Measurements from ENCODE around the gene HIVEP3. TPM values are rescaled to one million over a fixed set of nuclear protein-coding genes. Genes with fewer than 3 reads are reported as not detected.

Gene HIVEP3
- total and polyA plus RNA-seq, 3 donors from 2014 or later, result 4.8 to 7.3 (median 7.2) TPM

DNA sequence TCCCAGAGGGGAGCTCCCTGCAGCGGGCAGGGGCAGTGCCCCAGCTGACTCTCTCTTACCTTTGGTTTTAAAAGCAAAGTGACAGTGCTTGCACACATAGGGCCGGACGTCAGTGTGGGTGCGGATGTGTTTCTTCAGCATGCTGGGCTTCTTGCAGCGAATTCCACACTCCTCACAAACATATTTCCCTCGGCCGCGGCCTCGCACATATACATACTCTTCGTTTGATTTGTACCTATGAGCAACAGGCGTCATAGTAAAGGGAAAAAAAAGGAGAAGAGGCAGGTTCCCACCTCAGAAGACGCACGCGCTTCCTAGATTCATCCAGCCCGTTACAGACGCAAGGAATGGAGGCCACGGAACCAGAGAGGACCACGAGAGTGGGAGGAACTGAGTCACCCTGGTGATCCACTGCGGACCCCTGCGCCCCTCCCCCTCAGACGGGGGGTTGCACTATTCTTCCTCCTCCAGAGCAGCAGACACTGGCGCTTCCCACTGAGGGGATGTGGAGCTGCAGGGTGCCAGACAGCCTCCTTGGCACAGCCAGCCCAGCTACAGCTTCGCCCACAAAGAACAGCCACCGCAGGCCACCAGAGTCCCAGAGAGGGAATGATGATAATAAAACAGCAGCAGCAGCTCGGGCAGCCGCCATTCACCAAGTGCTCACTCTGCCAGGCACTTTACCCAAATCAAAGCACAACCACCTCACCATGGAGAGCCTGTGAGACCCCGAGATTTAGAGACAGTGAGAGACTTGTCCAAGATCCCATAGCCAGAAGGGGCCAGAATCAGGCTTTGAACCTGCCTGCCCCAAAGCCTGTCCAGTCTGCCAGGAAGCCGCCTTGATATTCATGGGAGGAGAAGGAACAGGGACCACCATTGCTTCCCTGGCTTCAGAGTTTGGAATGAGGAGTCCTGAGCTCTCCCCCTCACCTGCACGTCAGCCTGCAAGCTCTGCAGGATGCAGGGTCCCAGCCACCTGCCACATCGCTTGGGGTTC, 393.7 kb downstream of the HIVEP3 start:
- DNase-seq, result no peak
- no peak overlapping the region for H3K27ac ChIP-seq
- TF ChIP-seq, protein P1, sequence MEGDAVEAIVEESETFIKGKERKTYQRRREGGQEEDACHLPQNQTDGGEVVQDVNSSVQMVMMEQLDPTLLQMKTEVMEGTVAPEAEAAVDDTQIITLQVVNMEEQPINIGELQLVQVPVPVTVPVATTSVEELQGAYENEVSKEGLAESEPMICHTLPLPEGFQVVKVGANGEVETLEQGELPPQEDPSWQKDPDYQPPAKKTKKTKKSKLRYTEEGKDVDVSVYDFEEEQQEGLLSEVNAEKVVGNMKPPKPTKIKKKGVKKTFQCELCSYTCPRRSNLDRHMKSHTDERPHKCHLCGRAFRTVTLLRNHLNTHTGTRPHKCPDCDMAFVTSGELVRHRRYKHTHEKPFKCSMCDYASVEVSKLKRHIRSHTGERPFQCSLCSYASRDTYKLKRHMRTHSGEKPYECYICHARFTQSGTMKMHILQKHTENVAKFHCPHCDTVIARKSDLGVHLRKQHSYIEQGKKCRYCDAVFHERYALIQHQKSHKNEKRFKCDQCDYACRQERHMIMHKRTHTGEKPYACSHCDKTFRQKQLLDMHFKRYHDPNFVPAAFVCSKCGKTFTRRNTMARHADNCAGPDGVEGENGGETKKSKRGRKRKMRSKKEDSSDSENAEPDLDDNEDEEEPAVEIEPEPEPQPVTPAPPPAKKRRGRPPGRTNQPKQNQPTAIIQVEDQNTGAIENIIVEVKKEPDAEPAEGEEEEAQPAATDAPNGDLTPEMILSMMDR (IDR thresholded peaks at IDR 0.05), result no peak
- TF ChIP-seq POLR2A (IDR thresholded peaks at IDR 0.05), result no peak
- H3K27me3 ChIP-seq, result no peaks in the 10 kb centered on the region
- H3K4me1 ChIP-seq, result no peaks in the 10 kb centered on the region
- intact Hi-C loops (cut with DNase I; ENCODE audit: low total_unique reads), result no loop called here
- no peaks in the 10 kb centered on the region for H3K9me3 ChIP-seq
- H3K36me3 ChIP-seq (ENCODE audit: low read depth, missing control alignments), result no peaks in the 10 kb centered on the region
- no peak overlapping the region for H3K4me3 ChIP-seq
- 87 to 88% methylated on average over 26 to 30 of the region's 30 CpGs for WGBS, 2 donors

DNA sequence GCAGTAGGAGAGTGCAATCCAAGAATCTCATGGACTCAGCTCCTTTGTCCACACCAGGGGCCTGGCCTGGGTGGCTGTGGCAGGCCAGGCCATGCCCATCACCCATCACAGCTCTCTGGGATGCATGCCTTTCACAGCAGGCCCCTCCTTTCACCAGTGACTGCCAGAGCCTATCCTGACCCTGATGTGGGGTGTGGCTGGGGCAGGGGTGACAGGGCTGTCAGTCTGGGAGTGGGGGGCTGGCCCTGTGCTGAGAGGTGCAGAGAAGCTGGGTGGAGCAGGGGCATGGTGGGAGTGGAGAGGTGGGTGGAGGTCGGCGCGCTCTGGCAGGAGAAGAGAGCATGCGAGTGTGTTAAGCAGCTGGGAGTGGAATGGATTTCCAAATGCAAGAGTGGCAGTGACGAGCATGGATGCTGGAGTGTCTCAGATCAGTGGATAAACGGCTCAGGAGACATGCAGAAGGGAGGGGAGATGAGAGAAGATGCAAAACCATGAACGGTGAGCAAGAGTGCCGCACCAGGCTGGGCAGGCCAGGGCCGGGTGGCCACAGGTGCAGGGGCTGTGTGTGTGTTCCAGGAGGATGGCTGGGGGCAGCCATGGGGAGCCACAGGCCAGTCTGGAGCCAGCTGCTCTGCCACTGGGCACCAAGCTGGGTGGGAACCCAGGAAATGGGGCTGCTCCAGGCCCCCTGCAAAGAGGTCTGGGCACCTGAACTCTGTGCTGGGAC, 394.6 kb downstream of the HIVEP3 start:
- intact Hi-C loops (cut with DNase I; ENCODE audit: low total_unique reads), result no loop called here
- TF ChIP-seq, protein P1 (IDR thresholded peaks at IDR 0.05), result no peak
- no peak for TF ChIP-seq POLR2A (IDR thresholded peaks at IDR 0.05)
- H3K36me3 ChIP-seq (ENCODE audit: low read depth, missing control alignments), result no peaks in the 10 kb centered on the region
- H3K4me3 ChIP-seq, result no peak overlapping the region
- no peak overlapping the region for H3K27ac ChIP-seq
- DNase-seq, result no peak
- H3K27me3 ChIP-seq, result no peaks in the 10 kb centered on the region
- WGBS, 2 donors, result 91 to 93% methylated on average over 9 of the region's 9 CpGs
- no peaks in the 10 kb centered on the region for H3K9me3 ChIP-seq
- no peaks in the 10 kb centered on the region for H3K4me1 ChIP-seq

DNA sequence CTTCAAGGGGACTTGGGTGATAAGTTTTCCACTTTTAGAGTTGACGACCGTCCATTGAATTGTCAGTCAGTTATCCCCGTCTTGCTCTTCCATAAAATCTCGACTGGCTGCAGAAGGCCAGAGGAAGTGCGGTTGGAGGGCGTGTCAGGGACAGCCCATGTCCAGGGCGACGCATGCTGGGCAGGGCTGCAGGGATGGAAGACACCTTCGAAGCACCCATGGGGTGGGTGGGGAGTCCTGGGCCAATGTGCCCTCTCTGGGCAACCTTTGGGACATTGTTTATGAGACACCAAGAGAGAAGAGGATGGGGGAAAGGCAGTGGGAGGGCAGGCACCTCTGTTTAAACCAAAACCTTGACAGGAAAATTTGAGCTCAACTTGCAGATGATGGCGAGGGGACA, 395.7 kb downstream of the HIVEP3 start:
- intact Hi-C loops (cut with DNase I; ENCODE audit: low total_unique reads), result no loop called here
- DNase-seq, result no peak
- TF ChIP-seq, protein P1 (IDR thresholded peaks at IDR 0.05), result no peak
- TF ChIP-seq POLR2A (IDR thresholded peaks at IDR 0.05), result no peak
- no peak overlapping the region for H3K4me3 ChIP-seq
- 85 to 86% methylated on average over 10 of the region's 10 CpGs for WGBS, 2 donors
- no peaks in the 10 kb centered on the region for H3K27me3 ChIP-seq
- H3K27ac ChIP-seq, result no peak overlapping the region
- no peaks in the 10 kb centered on the region for H3K4me1 ChIP-seq
- no peaks in the 10 kb centered on the region for H3K36me3 ChIP-seq (ENCODE audit: low read depth, missing control alignments)
- no peaks in the 10 kb centered on the region for H3K9me3 ChIP-seq

DNA sequence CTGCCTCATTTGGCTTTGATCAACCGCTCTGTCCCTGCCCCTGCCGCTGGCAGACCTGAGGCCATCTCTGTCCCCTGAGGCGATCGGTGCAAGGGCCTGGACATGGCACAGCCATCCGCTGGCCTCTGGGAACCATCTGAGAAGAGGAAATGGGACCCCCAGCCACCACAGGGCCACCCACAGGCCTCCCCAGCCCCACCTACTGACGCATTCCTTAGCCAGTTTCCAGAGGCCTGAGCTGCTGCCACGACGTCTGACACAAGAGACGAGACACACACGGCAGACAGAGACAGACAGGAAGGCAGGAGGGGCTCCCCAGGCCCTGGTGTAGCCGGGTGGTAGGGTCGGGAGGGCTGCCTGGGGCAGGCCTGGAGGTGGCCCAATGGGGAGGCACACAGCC, 397.0 kb downstream of the HIVEP3 start:
- 85 to 88% methylated on average over 8 to 12 of the region's 12 CpGs for whole genome bisulfite sequencing, 2 donors
- intact Hi-C loops (cut with DNase I; ENCODE audit: low total_unique reads), result no loop called here
- Histone ChIP-seq H3K27ac (no peak overlapping the region), H3K36me3 (ENCODE audit: low read depth, missing control alignments) (no peaks in the 10 kb centered on the region), H3K27me3 (no peaks in the 10 kb centered on the region), H3K4me1 (peaks cover 4% of the 10 kb centered on the region), H3K9me3 (no peaks in the 10 kb centered on the region), H3K4me3 (no peak overlapping the region)
- no peak for DNase-seq
- TF ChIP-seq, protein P1 (IDR thresholded peaks at IDR 0.05), result no peak
- TF ChIP-seq POLR2A (IDR thresholded peaks at IDR 0.05), result no peak
